WTC11 (cell line): Measurements from ENCODE around the gene CTRB1. TPM values are rescaled to one million over a fixed set of nuclear protein-coding genes. Genes with fewer than 3 reads are reported as not detected.

Source experiments
- CREB1 ChIP-seq: sonication (generic); formaldehyde crosslinking; IDR thresholded peaks from 2 replicates; pipeline ENCODE4 v1.8.0; 2023; ENCODE audit warnings: mild to moderate bottlenecking, missing genetic modification reagents
- ETV6 ChIP-seq: sonication (generic); formaldehyde crosslinking; IDR thresholded peaks from 2 replicates; pipeline ENCODE4 v1.8.1; 2022; ENCODE audit warnings: mild to moderate bottlenecking, missing genetic modification reagents
- FOXK1 ChIP-seq: sonication (generic); formaldehyde crosslinking; IDR thresholded peaks from 2 replicates; pipeline ENCODE4 v1.8.0; 2022; ENCODE audit warnings: mild to moderate bottlenecking, moderate library complexity, missing genetic modification reagents
- JUN ChIP-seq: sonication (generic); formaldehyde crosslinking; IDR thresholded peaks from 2 replicates; pipeline ENCODE4 v1.8.0; 2023; ENCODE audit warnings: mild to moderate bottlenecking, missing genetic modification reagents
- NR2C2 ChIP-seq: sonication (generic); formaldehyde crosslinking; IDR thresholded peaks from 2 replicates; pipeline ENCODE4 v1.8.0; 2022; ENCODE audit warnings: mild to moderate bottlenecking, missing genetic modification reagents
- PRRX2 ChIP-seq: fragments of 250-450 bp; sonication (Bioruptor Pico); IDR thresholded peaks from 2 replicates; pipeline ENCODE4 v1.8.0; 2021; ENCODE audit warnings: mild to moderate bottlenecking
- RORB ChIP-seq: fragments of 250-450 bp; sonication (Bioruptor Pico); IDR thresholded peaks from 2 replicates; pipeline ENCODE4 v1.9.0; 2021; ENCODE audit warnings: mild to moderate bottlenecking
- SOX15 ChIP-seq: fragments of 250-450 bp; sonication (Bioruptor Pico); IDR thresholded peaks from 2 replicates; pipeline ENCODE4 v1.9.0; 2021; ENCODE audit warnings: mild to moderate bottlenecking
- SP1 ChIP-seq: sonication (generic); formaldehyde crosslinking; conservative IDR thresholded peaks from 2 replicates; pipeline ENCODE4 v1.8.1; 2022; ENCODE audit warnings: missing genetic modification reagents
- TP53 ChIP-seq: sonication (generic); formaldehyde crosslinking; IDR thresholded peaks from 2 replicates; pipeline ENCODE4 v1.8.1; 2023; ENCODE audit warnings: mild to moderate bottlenecking, missing genetic modification reagents
- ZNF121 ChIP-seq: sonication (generic); formaldehyde crosslinking; IDR thresholded peaks from 2 replicates; pipeline ENCODE4 v1.8.0; 2023; ENCODE audit warnings: missing genetic modification reagents
- ZNF219 ChIP-seq: sonication (generic); formaldehyde crosslinking; IDR thresholded peaks from 2 replicates; pipeline ENCODE4 v1.8.0; 2023; ENCODE audit warnings: missing genetic modification reagents, mild to moderate bottlenecking, borderline replicate concordance
- ZNF232 ChIP-seq: sonication (generic); formaldehyde crosslinking; IDR thresholded peaks from 2 replicates; pipeline ENCODE4 v1.8.0; 2022; ENCODE audit warnings: mild to moderate bottlenecking, missing genetic modification reagents
- ZNF671 ChIP-seq: fragments of 250-450 bp; sonication (Bioruptor Pico); IDR thresholded peaks from 2 replicates; pipeline ENCODE4 v1.8.0; 2021; ENCODE audit warnings: mild to moderate bottlenecking
- total RNA-seq: library from RNA; stranded (reverse); gene quantifications from 3 replicates; pipeline ENCODE4 v1.2.3, GENCODE V29; 2021
- TF ChIP-seq, protein P1 (sequence below): fragments of 250-450 bp; sonication (Bioruptor Pico); IDR thresholded peaks from 2 replicates; pipeline ENCODE4 v1.9.0; 2021; ENCODE audit warnings: mild to moderate bottlenecking
- TF ChIP-seq, protein P2 (sequence below): sonication (generic); formaldehyde crosslinking; IDR thresholded peaks from 2 replicates; pipeline ENCODE4 v1.8.0; 2023; ENCODE audit warnings: missing genetic modification reagents, mild to moderate bottlenecking, borderline replicate concordance
- TF ChIP-seq, protein P3 (sequence below): fragments of 200-600 bp; IDR thresholded peaks from 2 replicates; pipeline ENCODE4 v1.8.0; 2022; ENCODE audit warnings: antibody characterized with exemption
- TF ChIP-seq, protein P4 (sequence below): sonication (generic); formaldehyde crosslinking; IDR thresholded peaks from 2 replicates; pipeline ENCODE4 v1.8.0; 2022; ENCODE audit warnings: missing genetic modification reagents
- TF ChIP-seq, protein P5 (sequence below): sonication (generic); formaldehyde crosslinking; IDR thresholded peaks from 2 replicates; pipeline ENCODE4 v1.8.1; 2023; ENCODE audit warnings: mild to moderate bottlenecking, missing genetic modification reagents, moderate library complexity
- TF ChIP-seq, protein P6 (sequence below): sonication (generic); formaldehyde crosslinking; IDR thresholded peaks from 2 replicates; pipeline ENCODE4 v1.8.0; 2022; ENCODE audit warnings: mild to moderate bottlenecking, missing genetic modification reagents
- TF ChIP-seq, protein P7 (sequence below): sonication (generic); formaldehyde crosslinking; IDR thresholded peaks from 2 replicates; pipeline ENCODE4 v1.8.1; 2023; ENCODE audit warnings: mild to moderate bottlenecking, missing genetic modification reagents, moderate library complexity
- TF ChIP-seq, protein P8 (sequence below): fragments of 250-450 bp; sonication (Bioruptor Pico); IDR thresholded peaks from 2 replicates; pipeline ENCODE4 v1.9.0; 2021; ENCODE audit warnings: mild to moderate bottlenecking

Gene CTRB1
- total RNA-seq, 1 experiment from 2014 or later: 3.9 TPM

DNA sequence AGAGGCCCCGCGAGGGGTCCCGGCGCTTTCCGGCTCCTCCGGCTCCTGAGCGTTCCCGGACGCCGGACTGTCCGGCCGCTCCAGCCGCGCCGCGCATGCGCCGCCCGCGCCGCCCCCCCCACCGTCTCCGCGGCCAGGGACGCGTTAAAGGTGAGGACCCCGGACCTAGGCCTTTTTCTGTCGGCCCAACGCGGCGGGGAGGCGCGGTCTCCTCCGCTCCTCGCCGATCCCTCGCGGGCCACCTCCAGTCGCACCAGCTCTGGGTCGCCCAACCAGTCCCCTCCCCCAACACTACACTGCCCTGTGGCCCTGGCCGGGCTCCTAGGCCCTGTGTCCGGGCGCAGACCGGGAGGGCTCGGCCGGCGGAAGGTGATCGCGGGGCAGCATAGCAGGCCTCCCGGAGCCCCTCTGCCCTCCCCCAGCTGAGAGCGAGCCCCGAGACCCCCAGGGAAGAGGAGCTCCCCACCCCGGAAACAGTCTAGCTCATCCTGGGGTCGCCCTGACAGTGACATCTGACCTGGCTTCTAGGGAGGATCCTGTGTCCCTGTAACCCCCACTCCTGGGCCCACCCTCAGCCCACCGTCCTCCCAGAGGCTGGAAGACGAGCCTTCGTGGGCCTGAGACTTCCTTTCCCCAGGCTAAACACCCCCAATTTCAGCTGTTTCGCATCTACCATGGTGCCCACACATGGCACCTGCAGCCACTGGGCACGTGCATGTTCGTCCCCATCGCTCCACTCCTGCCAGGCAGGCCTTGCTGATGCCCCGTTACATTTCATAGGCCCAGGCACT lies 47.3 kb downstream of the CTRB1 start (continued):
- TF ChIP-seq, protein P1, sequence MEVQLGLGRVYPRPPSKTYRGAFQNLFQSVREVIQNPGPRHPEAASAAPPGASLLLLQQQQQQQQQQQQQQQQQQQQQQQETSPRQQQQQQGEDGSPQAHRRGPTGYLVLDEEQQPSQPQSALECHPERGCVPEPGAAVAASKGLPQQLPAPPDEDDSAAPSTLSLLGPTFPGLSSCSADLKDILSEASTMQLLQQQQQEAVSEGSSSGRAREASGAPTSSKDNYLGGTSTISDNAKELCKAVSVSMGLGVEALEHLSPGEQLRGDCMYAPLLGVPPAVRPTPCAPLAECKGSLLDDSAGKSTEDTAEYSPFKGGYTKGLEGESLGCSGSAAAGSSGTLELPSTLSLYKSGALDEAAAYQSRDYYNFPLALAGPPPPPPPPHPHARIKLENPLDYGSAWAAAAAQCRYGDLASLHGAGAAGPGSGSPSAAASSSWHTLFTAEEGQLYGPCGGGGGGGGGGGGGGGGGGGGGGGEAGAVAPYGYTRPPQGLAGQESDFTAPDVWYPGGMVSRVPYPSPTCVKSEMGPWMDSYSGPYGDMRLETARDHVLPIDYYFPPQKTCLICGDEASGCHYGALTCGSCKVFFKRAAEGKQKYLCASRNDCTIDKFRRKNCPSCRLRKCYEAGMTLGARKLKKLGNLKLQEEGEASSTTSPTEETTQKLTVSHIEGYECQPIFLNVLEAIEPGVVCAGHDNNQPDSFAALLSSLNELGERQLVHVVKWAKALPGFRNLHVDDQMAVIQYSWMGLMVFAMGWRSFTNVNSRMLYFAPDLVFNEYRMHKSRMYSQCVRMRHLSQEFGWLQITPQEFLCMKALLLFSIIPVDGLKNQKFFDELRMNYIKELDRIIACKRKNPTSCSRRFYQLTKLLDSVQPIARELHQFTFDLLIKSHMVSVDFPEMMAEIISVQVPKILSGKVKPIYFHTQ: no peak
- no peak for TF ChIP-seq PRRX2
- TF ChIP-seq ZNF232 (CRISPR knock-in tag): no peak
- no peak for TF ChIP-seq JUN (CRISPR knock-in tag)
- TF ChIP-seq SOX15 (CRISPR knock-in tag): no peak
- TF ChIP-seq, protein P2, sequence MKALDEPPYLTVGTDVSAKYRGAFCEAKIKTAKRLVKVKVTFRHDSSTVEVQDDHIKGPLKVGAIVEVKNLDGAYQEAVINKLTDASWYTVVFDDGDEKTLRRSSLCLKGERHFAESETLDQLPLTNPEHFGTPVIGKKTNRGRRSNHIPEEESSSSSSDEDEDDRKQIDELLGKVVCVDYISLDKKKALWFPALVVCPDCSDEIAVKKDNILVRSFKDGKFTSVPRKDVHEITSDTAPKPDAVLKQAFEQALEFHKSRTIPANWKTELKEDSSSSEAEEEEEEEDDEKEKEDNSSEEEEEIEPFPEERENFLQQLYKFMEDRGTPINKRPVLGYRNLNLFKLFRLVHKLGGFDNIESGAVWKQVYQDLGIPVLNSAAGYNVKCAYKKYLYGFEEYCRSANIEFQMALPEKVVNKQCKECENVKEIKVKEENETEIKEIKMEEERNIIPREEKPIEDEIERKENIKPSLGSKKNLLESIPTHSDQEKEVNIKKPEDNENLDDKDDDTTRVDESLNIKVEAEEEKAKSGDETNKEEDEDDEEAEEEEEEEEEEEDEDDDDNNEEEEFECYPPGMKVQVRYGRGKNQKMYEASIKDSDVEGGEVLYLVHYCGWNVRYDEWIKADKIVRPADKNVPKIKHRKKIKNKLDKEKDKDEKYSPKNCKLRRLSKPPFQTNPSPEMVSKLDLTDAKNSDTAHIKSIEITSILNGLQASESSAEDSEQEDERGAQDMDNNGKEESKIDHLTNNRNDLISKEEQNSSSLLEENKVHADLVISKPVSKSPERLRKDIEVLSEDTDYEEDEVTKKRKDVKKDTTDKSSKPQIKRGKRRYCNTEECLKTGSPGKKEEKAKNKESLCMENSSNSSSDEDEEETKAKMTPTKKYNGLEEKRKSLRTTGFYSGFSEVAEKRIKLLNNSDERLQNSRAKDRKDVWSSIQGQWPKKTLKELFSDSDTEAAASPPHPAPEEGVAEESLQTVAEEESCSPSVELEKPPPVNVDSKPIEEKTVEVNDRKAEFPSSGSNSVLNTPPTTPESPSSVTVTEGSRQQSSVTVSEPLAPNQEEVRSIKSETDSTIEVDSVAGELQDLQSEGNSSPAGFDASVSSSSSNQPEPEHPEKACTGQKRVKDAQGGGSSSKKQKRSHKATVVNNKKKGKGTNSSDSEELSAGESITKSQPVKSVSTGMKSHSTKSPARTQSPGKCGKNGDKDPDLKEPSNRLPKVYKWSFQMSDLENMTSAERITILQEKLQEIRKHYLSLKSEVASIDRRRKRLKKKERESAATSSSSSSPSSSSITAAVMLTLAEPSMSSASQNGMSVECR: no peak
- no peak for TF ChIP-seq ZNF121
- no peak for TF ChIP-seq ETV6 (CRISPR knock-in tag)
- no peak for TF ChIP-seq NR2C2
- TF ChIP-seq RORB (CRISPR knock-in tag): no peak
- TF ChIP-seq ZNF219 (CRISPR knock-in tag): no peak
- TF ChIP-seq, protein P3, sequence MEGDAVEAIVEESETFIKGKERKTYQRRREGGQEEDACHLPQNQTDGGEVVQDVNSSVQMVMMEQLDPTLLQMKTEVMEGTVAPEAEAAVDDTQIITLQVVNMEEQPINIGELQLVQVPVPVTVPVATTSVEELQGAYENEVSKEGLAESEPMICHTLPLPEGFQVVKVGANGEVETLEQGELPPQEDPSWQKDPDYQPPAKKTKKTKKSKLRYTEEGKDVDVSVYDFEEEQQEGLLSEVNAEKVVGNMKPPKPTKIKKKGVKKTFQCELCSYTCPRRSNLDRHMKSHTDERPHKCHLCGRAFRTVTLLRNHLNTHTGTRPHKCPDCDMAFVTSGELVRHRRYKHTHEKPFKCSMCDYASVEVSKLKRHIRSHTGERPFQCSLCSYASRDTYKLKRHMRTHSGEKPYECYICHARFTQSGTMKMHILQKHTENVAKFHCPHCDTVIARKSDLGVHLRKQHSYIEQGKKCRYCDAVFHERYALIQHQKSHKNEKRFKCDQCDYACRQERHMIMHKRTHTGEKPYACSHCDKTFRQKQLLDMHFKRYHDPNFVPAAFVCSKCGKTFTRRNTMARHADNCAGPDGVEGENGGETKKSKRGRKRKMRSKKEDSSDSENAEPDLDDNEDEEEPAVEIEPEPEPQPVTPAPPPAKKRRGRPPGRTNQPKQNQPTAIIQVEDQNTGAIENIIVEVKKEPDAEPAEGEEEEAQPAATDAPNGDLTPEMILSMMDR: no peak
- TF ChIP-seq, protein P4, sequence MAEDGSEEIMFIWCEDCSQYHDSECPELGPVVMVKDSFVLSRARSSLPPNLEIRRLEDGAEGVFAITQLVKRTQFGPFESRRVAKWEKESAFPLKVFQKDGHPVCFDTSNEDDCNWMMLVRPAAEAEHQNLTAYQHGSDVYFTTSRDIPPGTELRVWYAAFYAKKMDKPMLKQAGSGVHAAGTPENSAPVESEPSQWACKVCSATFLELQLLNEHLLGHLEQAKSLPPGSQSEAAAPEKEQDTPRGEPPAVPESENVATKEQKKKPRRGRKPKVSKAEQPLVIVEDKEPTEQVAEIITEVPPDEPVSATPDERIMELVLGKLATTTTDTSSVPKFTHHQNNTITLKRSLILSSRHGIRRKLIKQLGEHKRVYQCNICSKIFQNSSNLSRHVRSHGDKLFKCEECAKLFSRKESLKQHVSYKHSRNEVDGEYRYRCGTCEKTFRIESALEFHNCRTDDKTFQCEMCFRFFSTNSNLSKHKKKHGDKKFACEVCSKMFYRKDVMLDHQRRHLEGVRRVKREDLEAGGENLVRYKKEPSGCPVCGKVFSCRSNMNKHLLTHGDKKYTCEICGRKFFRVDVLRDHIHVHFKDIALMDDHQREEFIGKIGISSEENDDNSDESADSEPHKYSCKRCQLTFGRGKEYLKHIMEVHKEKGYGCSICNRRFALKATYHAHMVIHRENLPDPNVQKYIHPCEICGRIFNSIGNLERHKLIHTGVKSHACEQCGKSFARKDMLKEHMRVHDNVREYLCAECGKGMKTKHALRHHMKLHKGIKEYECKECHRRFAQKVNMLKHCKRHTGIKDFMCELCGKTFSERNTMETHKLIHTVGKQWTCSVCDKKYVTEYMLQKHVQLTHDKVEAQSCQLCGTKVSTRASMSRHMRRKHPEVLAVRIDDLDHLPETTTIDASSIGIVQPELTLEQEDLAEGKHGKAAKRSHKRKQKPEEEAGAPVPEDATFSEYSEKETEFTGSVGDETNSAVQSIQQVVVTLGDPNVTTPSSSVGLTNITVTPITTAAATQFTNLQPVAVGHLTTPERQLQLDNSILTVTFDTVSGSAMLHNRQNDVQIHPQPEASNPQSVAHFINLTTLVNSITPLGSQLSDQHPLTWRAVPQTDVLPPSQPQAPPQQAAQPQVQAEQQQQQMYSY (CRISPR knock-in tag): no peak
- TF ChIP-seq FOXK1 (CRISPR knock-in tag): no peak
- TF ChIP-seq, protein P5, sequence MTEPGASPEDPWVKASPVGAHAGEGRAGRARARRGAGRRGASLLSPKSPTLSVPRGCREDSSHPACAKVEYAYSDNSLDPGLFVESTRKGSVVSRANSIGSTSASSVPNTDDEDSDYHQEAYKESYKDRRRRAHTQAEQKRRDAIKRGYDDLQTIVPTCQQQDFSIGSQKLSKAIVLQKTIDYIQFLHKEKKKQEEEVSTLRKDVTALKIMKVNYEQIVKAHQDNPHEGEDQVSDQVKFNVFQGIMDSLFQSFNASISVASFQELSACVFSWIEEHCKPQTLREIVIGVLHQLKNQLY (CRISPR knock-in tag): no peak
- TF ChIP-seq SP1 (CRISPR knock-in tag): peak; percentile 33; the same call in 1 of the 2 replicates
- TF ChIP-seq, protein P6, sequence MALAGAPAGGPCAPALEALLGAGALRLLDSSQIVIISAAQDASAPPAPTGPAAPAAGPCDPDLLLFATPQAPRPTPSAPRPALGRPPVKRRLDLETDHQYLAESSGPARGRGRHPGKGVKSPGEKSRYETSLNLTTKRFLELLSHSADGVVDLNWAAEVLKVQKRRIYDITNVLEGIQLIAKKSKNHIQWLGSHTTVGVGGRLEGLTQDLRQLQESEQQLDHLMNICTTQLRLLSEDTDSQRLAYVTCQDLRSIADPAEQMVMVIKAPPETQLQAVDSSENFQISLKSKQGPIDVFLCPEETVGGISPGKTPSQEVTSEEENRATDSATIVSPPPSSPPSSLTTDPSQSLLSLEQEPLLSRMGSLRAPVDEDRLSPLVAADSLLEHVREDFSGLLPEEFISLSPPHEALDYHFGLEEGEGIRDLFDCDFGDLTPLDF: no peak
- TF ChIP-seq, protein P7, sequence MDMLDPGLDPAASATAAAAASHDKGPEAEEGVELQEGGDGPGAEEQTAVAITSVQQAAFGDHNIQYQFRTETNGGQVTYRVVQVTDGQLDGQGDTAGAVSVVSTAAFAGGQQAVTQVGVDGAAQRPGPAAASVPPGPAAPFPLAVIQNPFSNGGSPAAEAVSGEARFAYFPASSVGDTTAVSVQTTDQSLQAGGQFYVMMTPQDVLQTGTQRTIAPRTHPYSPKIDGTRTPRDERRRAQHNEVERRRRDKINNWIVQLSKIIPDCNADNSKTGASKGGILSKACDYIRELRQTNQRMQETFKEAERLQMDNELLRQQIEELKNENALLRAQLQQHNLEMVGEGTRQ (CRISPR knock-in tag): no peak
- 0 out of 2 replicates have a peak, but pooled peaks have one; percentile 64 for TF ChIP-seq TP53 (CRISPR knock-in tag)
- no peak for TF ChIP-seq ZNF671 (CRISPR knock-in tag)
- TF ChIP-seq CREB1: no peak
- TF ChIP-seq, protein P8, sequence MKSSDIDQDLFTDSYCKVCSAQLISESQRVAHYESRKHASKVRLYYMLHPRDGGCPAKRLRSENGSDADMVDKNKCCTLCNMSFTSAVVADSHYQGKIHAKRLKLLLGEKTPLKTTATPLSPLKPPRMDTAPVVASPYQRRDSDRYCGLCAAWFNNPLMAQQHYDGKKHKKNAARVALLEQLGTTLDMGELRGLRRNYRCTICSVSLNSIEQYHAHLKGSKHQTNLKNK: no peak
